Measurements from ENCODE around the gene SEPHS1.

Gene SEPHS1

DNA sequence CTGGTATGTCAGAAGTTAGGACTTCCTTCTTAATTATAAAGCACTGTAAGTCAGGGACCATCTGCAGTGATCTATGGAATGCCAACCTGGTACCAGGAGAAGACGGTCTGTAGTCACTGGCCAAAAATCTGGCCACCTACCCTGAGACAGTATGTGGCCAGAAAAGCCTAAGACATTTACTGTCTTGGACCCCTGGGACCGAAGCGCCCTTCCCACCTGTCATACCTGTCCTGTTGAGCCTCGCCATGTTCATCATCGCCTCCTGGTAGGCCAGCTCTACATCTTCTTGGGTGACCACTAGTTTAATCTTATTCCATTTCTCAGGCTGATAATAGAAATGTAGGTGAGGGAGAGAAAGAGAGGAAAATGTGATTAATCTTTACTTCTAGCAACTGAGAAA is 20.0 kb downstream of the SEPHS1 start:
- DNase-seq (ENCODE audit: low read depth in 1 of 2, low spot score in 1 of 2) = no peak
- no peaks in the 10 kb centered on the region for H3K27me3 ChIP-seq (ENCODE audit: insufficient read depth, poor library complexity, severe bottlenecking)
- no peak overlapping the region for H3K4me3 ChIP-seq (replicated peaks; ENCODE audit: insufficient read depth, low read length)
- H3K27ac ChIP-seq (replicated peaks) = no peak overlapping the region
- TF ChIP-seq, protein P1, sequence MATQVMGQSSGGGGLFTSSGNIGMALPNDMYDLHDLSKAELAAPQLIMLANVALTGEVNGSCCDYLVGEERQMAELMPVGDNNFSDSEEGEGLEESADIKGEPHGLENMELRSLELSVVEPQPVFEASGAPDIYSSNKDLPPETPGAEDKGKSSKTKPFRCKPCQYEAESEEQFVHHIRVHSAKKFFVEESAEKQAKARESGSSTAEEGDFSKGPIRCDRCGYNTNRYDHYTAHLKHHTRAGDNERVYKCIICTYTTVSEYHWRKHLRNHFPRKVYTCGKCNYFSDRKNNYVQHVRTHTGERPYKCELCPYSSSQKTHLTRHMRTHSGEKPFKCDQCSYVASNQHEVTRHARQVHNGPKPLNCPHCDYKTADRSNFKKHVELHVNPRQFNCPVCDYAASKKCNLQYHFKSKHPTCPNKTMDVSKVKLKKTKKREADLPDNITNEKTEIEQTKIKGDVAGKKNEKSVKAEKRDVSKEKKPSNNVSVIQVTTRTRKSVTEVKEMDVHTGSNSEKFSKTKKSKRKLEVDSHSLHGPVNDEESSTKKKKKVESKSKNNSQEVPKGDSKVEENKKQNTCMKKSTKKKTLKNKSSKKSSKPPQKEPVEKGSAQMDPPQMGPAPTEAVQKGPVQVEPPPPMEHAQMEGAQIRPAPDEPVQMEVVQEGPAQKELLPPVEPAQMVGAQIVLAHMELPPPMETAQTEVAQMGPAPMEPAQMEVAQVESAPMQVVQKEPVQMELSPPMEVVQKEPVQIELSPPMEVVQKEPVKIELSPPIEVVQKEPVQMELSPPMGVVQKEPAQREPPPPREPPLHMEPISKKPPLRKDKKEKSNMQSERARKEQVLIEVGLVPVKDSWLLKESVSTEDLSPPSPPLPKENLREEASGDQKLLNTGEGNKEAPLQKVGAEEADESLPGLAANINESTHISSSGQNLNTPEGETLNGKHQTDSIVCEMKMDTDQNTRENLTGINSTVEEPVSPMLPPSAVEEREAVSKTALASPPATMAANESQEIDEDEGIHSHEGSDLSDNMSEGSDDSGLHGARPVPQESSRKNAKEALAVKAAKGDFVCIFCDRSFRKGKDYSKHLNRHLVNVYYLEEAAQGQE (IDR thresholded peaks at IDR 0.05; ENCODE audit: insufficient replicate concordance, low read depth) = no peak
- TF ChIP-seq POLR2AphosphoS5 (IDR thresholded peaks at IDR 0.05; ENCODE audit: low read depth) (no peak), GABPA (IDR thresholded peaks at IDR 0.05; ENCODE audit: low read depth) (no peak), SPI1 (IDR thresholded peaks at IDR 0.05; ENCODE audit: borderline replicate concordance, low read depth) (no peak)
- TF ChIP-seq, protein P2, sequence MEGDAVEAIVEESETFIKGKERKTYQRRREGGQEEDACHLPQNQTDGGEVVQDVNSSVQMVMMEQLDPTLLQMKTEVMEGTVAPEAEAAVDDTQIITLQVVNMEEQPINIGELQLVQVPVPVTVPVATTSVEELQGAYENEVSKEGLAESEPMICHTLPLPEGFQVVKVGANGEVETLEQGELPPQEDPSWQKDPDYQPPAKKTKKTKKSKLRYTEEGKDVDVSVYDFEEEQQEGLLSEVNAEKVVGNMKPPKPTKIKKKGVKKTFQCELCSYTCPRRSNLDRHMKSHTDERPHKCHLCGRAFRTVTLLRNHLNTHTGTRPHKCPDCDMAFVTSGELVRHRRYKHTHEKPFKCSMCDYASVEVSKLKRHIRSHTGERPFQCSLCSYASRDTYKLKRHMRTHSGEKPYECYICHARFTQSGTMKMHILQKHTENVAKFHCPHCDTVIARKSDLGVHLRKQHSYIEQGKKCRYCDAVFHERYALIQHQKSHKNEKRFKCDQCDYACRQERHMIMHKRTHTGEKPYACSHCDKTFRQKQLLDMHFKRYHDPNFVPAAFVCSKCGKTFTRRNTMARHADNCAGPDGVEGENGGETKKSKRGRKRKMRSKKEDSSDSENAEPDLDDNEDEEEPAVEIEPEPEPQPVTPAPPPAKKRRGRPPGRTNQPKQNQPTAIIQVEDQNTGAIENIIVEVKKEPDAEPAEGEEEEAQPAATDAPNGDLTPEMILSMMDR (IDR thresholded peaks at IDR 0.05; ENCODE audit: insufficient read depth, low read length) = no peak

DNA sequence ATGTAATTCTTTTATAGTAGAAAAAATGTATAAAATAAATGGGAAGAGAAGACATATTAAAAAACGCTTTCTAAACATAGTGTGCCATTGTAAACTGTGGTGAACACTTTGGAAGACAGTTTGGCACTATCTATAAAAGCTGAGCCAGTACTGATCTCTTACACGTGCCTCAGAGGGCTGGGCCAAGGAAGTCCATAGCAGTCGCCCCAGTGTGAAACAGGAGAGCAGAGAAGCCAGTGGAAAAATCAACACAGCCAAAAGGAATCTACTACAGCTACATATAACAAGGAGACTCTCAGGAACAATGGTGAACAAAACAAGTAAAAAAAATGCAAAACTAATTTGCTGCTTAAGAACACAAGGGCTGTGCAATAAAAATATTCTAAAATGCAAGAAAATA is 20.6 kb downstream of the SEPHS1 start:
- TF ChIP-seq GABPA (IDR thresholded peaks at IDR 0.05; ENCODE audit: low read depth) (no peak), SPI1 (IDR thresholded peaks at IDR 0.05; ENCODE audit: borderline replicate concordance, low read depth) (no peak), POLR2AphosphoS5 (IDR thresholded peaks at IDR 0.05; ENCODE audit: low read depth) (no peak)
- TF ChIP-seq, protein P2 (IDR thresholded peaks at IDR 0.05; ENCODE audit: insufficient read depth, low read length) = no peak
- TF ChIP-seq, protein P1 (IDR thresholded peaks at IDR 0.05; ENCODE audit: insufficient replicate concordance, low read depth) = no peak
- no peaks in the 10 kb centered on the region for H3K27me3 ChIP-seq (ENCODE audit: insufficient read depth, poor library complexity, severe bottlenecking)
- no peak for DNase-seq (ENCODE audit: low read depth in 1 of 2, low spot score in 1 of 2)
- H3K27ac ChIP-seq (replicated peaks) = no peak overlapping the region
- H3K4me3 ChIP-seq (replicated peaks; ENCODE audit: insufficient read depth, low read length) = no peak overlapping the region

DNA sequence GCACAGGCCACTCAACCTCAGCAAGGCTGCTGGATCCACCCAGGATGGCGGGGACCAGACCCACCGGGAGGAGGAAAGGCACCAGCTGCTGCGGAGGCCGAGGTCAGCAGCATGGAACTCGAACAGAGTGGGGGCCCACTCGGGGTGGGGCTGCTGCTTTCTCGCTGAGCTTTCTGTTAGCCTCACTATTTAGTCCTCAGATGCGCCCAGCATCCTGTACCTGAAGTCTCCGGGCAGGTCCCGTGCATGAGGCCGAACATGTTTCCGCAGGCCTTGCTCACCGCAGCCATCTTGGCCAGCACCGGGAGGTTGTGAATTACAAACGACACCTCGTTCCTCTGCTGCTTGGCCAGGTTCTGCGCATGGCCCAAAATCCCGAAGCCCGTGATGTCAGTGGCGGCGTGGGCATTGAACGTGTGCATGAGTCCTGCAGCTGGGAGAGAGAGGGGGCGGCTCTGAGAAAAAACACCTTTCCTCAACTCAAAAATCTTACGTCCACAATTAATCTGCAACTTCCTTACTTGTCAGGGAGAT is 25.4 kb downstream of the SEPHS1 start:
- TF ChIP-seq, protein P1 (IDR thresholded peaks at IDR 0.05; ENCODE audit: insufficient replicate concordance, low read depth) = no peak
- TF ChIP-seq GABPA (IDR thresholded peaks at IDR 0.05; ENCODE audit: low read depth) (no peak), SPI1 (IDR thresholded peaks at IDR 0.05; ENCODE audit: borderline replicate concordance, low read depth) (no peak), POLR2AphosphoS5 (IDR thresholded peaks at IDR 0.05; ENCODE audit: low read depth) (no peak)
- TF ChIP-seq, protein P2 (IDR thresholded peaks at IDR 0.05; ENCODE audit: insufficient read depth, low read length) = no peak
- no peak overlapping the region for H3K27ac ChIP-seq (replicated peaks)
- no peaks in the 10 kb centered on the region for H3K27me3 ChIP-seq (ENCODE audit: insufficient read depth, poor library complexity, severe bottlenecking)
- H3K4me3 ChIP-seq (replicated peaks; ENCODE audit: insufficient read depth, low read length) = no peak overlapping the region
- DNase-seq (ENCODE audit: low read depth in 1 of 2, low spot score in 1 of 2) = no peak

Data from HL-60 (cell line).